Measurements from ENCODE around the gene MAP3K8. TPM values are rescaled to one million over a fixed set of nuclear protein-coding genes. Genes with fewer than 3 reads are reported as not detected.
A peak's percentile ranks its signal among the peaks of the same experiment; 100 is the strongest.

The MAP3K8 gene
- polyA plus RNA-seq, 3 donors: 54.5 to 206 (median 59.2) TPM

DNA sequence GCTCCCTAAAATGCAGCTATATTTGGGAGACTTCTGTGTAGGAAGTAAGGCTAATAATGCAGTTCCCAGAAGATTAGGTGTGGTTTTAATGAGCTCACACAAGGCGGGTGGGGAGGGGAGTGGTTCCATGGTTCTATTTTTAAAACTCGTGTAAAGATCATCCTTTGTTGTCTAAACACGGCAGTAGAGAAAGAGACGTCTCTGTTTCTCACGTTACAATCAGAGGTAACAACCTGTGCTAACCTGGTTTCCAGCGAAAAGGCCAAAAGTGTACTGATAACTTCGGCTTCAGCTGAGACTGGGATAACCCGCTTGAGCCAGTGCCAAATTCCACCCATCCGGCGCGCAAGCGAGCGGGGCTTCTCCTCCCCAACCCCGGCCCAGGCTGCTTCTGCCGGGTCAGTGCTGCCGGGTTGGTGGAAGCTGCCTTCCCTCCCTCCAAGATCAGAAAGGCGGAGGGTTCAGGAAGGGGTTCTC is 2.5 kb upstream of the MAP3K8 start:
- H3K4me3 Mint-ChIP-seq: peak overlapping the region; percentile 34 to 69
- H3K36me3 Mint-ChIP-seq: peaks cover 7 to 8% of the 10 kb centered on the region in 2 donors
- H3K9me3 Mint-ChIP-seq: no peaks in the 10 kb centered on the region
- H3K27me3 Mint-ChIP-seq (ENCODE audit: low read depth in 3 of 3): peaks cover 0 to 2% (median 0%) of the 10 kb centered on the region in 3 donors
- peaks cover 69 to 73% of the 10 kb centered on the region in 2 donors for H3K4me1 ChIP-seq (ENCODE audit: control insufficient read depth in 1 of 2, insufficient read depth in 2 of 2, low read length in 2 of 2)
- no peaks in the 10 kb centered on the region for H3K27me3 ChIP-seq (ENCODE audit: control insufficient read depth in 2 of 2, insufficient read depth in 2 of 2, low read length in 2 of 2)
- peak overlapping the region; percentile 20 to 81 (median 72) for H3K27ac Mint-ChIP-seq
- H3K9ac ChIP-seq (ENCODE audit: insufficient read depth, low read length, poor library complexity, severe bottlenecking): no peak overlapping the region
- TF ChIP-seq, protein P1, sequence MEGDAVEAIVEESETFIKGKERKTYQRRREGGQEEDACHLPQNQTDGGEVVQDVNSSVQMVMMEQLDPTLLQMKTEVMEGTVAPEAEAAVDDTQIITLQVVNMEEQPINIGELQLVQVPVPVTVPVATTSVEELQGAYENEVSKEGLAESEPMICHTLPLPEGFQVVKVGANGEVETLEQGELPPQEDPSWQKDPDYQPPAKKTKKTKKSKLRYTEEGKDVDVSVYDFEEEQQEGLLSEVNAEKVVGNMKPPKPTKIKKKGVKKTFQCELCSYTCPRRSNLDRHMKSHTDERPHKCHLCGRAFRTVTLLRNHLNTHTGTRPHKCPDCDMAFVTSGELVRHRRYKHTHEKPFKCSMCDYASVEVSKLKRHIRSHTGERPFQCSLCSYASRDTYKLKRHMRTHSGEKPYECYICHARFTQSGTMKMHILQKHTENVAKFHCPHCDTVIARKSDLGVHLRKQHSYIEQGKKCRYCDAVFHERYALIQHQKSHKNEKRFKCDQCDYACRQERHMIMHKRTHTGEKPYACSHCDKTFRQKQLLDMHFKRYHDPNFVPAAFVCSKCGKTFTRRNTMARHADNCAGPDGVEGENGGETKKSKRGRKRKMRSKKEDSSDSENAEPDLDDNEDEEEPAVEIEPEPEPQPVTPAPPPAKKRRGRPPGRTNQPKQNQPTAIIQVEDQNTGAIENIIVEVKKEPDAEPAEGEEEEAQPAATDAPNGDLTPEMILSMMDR (IDR thresholded peaks at IDR 0.05): no peak
- H4K20me1 ChIP-seq (ENCODE audit: insufficient read depth, low read length): peaks cover 21% of the 10 kb centered on the region
- peaks cover 57% of the 10 kb centered on the region for H3K4me1 Mint-ChIP-seq
- no peak overlapping the region for H2AFZ ChIP-seq (ENCODE audit: insufficient read depth, low read depth, low read length, poor library complexity, severe bottlenecking)
- peak overlapping the region in 1 of 3 experiments; percentile 43 for H3K4me3 ChIP-seq (replicated peaks in 1 of 3; ENCODE audit: low read depth in 2 of 3, low read length in 3 of 3)
- WGBS (ENCODE audit: insufficient coverage): 40% methylated on average over 8 of the region's 17 CpGs
- no peaks in the 10 kb centered on the region for H3K9me3 ChIP-seq (replicated peaks in 1 of 2; ENCODE audit: control insufficient read depth in 1 of 2, insufficient read depth in 1 of 2, low read length in 2 of 2)
- no peaks in the 10 kb centered on the region for H3K36me3 ChIP-seq (replicated peaks in 1 of 2; ENCODE audit: control insufficient read depth in 1 of 2, insufficient read depth in 2 of 2, low read length in 2 of 2)
- H3K79me2 ChIP-seq (ENCODE audit: insufficient read depth, low read length): peaks cover 20% of the 10 kb centered on the region
- H3K4me2 ChIP-seq (replicated peaks; ENCODE audit: extremely low read depth, low read length, poor library complexity, severe bottlenecking): peak overlapping the region; percentile 43
- peak overlapping the region; percentile 36 to 52 for H3K27ac ChIP-seq (ENCODE audit: low read depth in 1 of 2, low read length in 2 of 2)
- intact Hi-C loops (cut with micrococcal nuclease): loop anchor here in 1 of 2 donors (5.0 kb wide), 1 partner anchor 96 kb away; no protein-coding TSS in a partner anchor
- no peak for DNase-seq

DNA sequence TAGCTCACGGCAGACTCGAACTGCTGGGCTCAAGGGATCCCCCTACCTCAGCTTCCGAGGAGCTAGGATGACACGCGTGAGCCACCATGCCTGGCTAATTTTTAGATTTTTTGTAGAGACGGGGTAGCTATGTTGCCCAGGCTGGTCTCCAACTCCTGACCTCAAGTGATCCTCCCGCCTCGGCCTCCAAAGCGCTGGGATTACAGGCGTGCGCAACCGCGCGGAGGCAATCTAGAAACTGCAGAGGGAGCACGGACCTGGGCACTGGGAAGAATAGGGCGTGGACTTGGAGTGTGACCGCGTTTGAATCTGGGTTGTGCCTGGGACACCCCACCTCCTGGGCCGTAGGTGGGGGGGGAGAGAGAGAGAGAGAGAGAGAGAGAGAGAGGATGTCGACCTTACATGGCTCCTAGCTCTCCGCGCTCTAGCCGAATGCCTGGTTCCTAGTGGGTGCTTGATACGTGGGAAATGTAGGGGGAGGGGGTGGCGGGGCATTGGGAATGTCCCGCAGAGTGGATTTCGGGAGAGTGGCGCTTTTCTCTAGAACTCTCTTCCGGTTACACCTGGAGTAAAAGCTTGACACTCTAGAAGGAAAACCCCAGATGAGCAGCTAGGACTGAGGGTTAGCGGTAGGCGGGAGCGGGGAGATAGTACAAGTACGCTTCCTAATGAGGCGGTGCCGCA is 1.2 kb upstream of the MAP3K8 start:
- Histone ChIP-seq H3K27ac (ENCODE audit: low read depth in 1 of 2, low read length in 2 of 2) (peak overlapping the region; percentile 98 to 99), H3K4me2 (replicated peaks; ENCODE audit: extremely low read depth, low read length, poor library complexity, severe bottlenecking) (peak overlapping the region; percentile 84), H3K27me3 (ENCODE audit: control insufficient read depth in 2 of 2, insufficient read depth in 2 of 2, low read length in 2 of 2) (no peaks in the 10 kb centered on the region), H2AFZ (ENCODE audit: insufficient read depth, low read depth, low read length, poor library complexity, severe bottlenecking) (peak overlapping the region; percentile 70), H3K4me3 (replicated peaks in 1 of 3; ENCODE audit: low read depth in 2 of 3, low read length in 3 of 3) (peak overlapping the region; percentile 47 to 100 (median 96)), H4K20me1 (ENCODE audit: insufficient read depth, low read length) (peaks cover 34% of the 10 kb centered on the region), H3K9me3 (replicated peaks in 1 of 2; ENCODE audit: control insufficient read depth in 1 of 2, insufficient read depth in 1 of 2, low read length in 2 of 2) (no peaks in the 10 kb centered on the region), H3K4me1 (ENCODE audit: control insufficient read depth in 1 of 2, insufficient read depth in 2 of 2, low read length in 2 of 2) (peaks cover 69 to 72% of the 10 kb centered on the region in 2 donors), H3K79me2 (ENCODE audit: insufficient read depth, low read length) (peaks cover 33% of the 10 kb centered on the region), H3K9ac (ENCODE audit: insufficient read depth, low read length, poor library complexity, severe bottlenecking) (peak overlapping the region; percentile 100), H3K36me3 (replicated peaks in 1 of 2; ENCODE audit: control insufficient read depth in 1 of 2, insufficient read depth in 2 of 2, low read length in 2 of 2) (peaks cover 0 to 11% of the 10 kb centered on the region in 2 donors)
- peak in 1 of 3 donors; percentile 51 for DNase-seq
- WGBS (ENCODE audit: insufficient coverage): 36% methylated on average over 35 of the region's 35 CpGs
- H3K27me3 Mint-ChIP-seq (ENCODE audit: low read depth in 3 of 3): peaks cover 0 to 2% (median 0%) of the 10 kb centered on the region in 3 donors
- H3K4me1 Mint-ChIP-seq: peaks cover 58% of the 10 kb centered on the region
- H3K4me3 Mint-ChIP-seq: peak overlapping the region; percentile 98
- peaks cover 19 to 20% of the 10 kb centered on the region in 2 donors for H3K36me3 Mint-ChIP-seq
- peak overlapping the region; percentile 95 to 99 (median 98) for H3K27ac Mint-ChIP-seq
- intact Hi-C loops (cut with micrococcal nuclease): loop anchor here in 1 of 2 donors (5.0 kb wide), 1 partner anchor 95 kb away; no protein-coding TSS in a partner anchor
- H3K9me3 Mint-ChIP-seq: no peaks in the 10 kb centered on the region
- TF ChIP-seq, protein P1 (IDR thresholded peaks at IDR 0.05): no peak

Data from CD14-positive monocyte (primary cell).